DND-41 (cell line): Measurements from ENCODE around the gene HSF2BP.

Experiments
- EZH2 ChIP-seq: IDR thresholded peaks from 3 replicates; pipeline ENCODE4 v1.6.1; 2012; ENCODE audit warnings: borderline replicate concordance, low read depth, mild to moderate bottlenecking, moderate library complexity, low read length, inconsistent platforms; ENCODE audit not compliant: severe bottlenecking
- TF ChIP-seq, protein P1 (sequence below): IDR thresholded peaks from 2 replicates; pipeline ENCODE4 v1.5.1; 2012; ENCODE audit warnings: borderline replicate concordance, low read length, moderate library complexity, mild to moderate bottlenecking; ENCODE audit not compliant: poor library complexity, severe bottlenecking; ENCODE audit errors: extremely low read depth

- TF ChIP-seq, protein P1, sequence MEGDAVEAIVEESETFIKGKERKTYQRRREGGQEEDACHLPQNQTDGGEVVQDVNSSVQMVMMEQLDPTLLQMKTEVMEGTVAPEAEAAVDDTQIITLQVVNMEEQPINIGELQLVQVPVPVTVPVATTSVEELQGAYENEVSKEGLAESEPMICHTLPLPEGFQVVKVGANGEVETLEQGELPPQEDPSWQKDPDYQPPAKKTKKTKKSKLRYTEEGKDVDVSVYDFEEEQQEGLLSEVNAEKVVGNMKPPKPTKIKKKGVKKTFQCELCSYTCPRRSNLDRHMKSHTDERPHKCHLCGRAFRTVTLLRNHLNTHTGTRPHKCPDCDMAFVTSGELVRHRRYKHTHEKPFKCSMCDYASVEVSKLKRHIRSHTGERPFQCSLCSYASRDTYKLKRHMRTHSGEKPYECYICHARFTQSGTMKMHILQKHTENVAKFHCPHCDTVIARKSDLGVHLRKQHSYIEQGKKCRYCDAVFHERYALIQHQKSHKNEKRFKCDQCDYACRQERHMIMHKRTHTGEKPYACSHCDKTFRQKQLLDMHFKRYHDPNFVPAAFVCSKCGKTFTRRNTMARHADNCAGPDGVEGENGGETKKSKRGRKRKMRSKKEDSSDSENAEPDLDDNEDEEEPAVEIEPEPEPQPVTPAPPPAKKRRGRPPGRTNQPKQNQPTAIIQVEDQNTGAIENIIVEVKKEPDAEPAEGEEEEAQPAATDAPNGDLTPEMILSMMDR, result no peak
- no peak for TF ChIP-seq EZH2
These were observed 6.6 kb upstream of the HSF2BP start for GRCh38 chr21:43665879-43666278.
